HepG2 (cell line): Measurements from ENCODE around the gene CFAP54. TPM values are rescaled to one million over a fixed set of nuclear protein-coding genes. Genes with fewer than 3 reads are reported as not detected.

ENCODE experiments used
- ARHGAP35 ChIP-seq: sonication (generic); formaldehyde crosslinking; IDR thresholded peaks from 2 replicates; pipeline ENCODE4 v1.9.0; 2022; ENCODE audit warnings: mild to moderate bottlenecking, inconsistent platforms, moderate library complexity, missing genetic modification reagents, borderline replicate concordance
- ATRX ChIP-seq: sonication (generic); formaldehyde crosslinking; IDR thresholded peaks from 2 replicates; pipeline ENCODE4 v1.4.0; 2020; ENCODE audit warnings: missing genetic modification reagents, borderline replicate concordance
- CHD4 ChIP-seq: fragments of 200-600 bp; sonication (generic); IDR thresholded peaks from 2 replicates; pipeline ENCODE4 v1.7.0; 2017; ENCODE audit warnings: mild to moderate bottlenecking, low read length, borderline replicate concordance
- DNMT3B ChIP-seq: conservative IDR thresholded peaks from 2 replicates; pipeline ENCODE4 v1.6.1; 2016; ENCODE audit warnings: missing biosample characterization, control low read depth
- GABPB1 ChIP-seq: IDR thresholded peaks from 2 replicates; pipeline ENCODE4 v1.6.1; 2016; ENCODE audit warnings: mild to moderate bottlenecking, missing genetic modification reagents, moderate library complexity, missing compliant biosample characterization
- HNRNPUL1 ChIP-seq: fragments of 200-400 bp; formaldehyde crosslinking; IDR thresholded peaks from 2 replicates; pipeline ENCODE4 v1.6.1; 2017; ENCODE audit warnings: low read depth, mild to moderate bottlenecking, low read length, moderate library complexity
- KAT2B ChIP-seq: fragments of 150-350 bp; IDR thresholded peaks from 2 replicates; pipeline ENCODE4 v1.6.1; 2014; ENCODE audit warnings: low read depth, low read length, borderline replicate concordance
- KDM5A ChIP-seq: fragments of 200-600 bp; sonication (generic); IDR thresholded peaks from 2 replicates; pipeline ENCODE4 v1.7.0; 2018; ENCODE audit warnings: antibody characterized with exemption, mild to moderate bottlenecking, low read length, borderline replicate concordance
- MBD4 ChIP-seq: IDR thresholded peaks from 2 replicates; pipeline ENCODE4 v1.6.1; 2012; ENCODE audit warnings: low read length, inconsistent platforms, borderline replicate concordance
- MED13 ChIP-seq: sonication (generic); formaldehyde crosslinking; IDR thresholded peaks from 2 replicates; pipeline ENCODE4 v1.5.0; 2020; ENCODE audit warnings: missing genetic modification reagents
- MTA1 ChIP-seq: sonication (generic); formaldehyde crosslinking; IDR thresholded peaks from 2 replicates; pipeline ENCODE4 v1.4.0; 2020; ENCODE audit warnings: missing genetic modification reagents, mild to moderate bottlenecking, borderline replicate concordance
- NR3C1 ChIP-seq: sonication (generic); formaldehyde crosslinking; IDR thresholded peaks from 2 replicates; pipeline ENCODE4 v1.4.0; 2020; ENCODE audit warnings: missing genetic modification reagents
- PHF8 ChIP-seq: sonication (generic); formaldehyde crosslinking; IDR thresholded peaks from 2 replicates; pipeline ENCODE4 v1.5.0; 2020; ENCODE audit warnings: missing genetic modification reagents
- SALL1 ChIP-seq: sonication (generic); formaldehyde crosslinking; IDR thresholded peaks from 2 replicates; pipeline ENCODE4 v1.8.0; 2022; ENCODE audit warnings: mild to moderate bottlenecking, missing genetic modification reagents
- SMAD1 ChIP-seq: sonication (generic); formaldehyde crosslinking; IDR thresholded peaks from 2 replicates; pipeline ENCODE4 v1.4.0; 2020; ENCODE audit warnings: missing genetic modification reagents, low read depth, mild to moderate bottlenecking, borderline replicate concordance
- SMYD3 ChIP-seq: sonication (generic); formaldehyde crosslinking; IDR thresholded peaks from 2 replicates; pipeline ENCODE4 v1.8.1; 2023; ENCODE audit warnings: mild to moderate bottlenecking, missing genetic modification reagents
- SRF ChIP-seq: IDR thresholded peaks from 2 replicates; pipeline ENCODE4 v1.6.1; 2011; ENCODE audit warnings: mild to moderate bottlenecking, low read depth, low read length, moderate library complexity
- TBL1XR1 ChIP-seq: fragments of 150-350 bp; IDR thresholded peaks from 2 replicates; pipeline ENCODE4 v1.6.1; 2014; ENCODE audit warnings: borderline replicate concordance, low read length; ENCODE audit not compliant: partially characterized antibody
- ZNF263 ChIP-seq: sonication (generic); formaldehyde crosslinking; IDR thresholded peaks from 2 replicates; pipeline ENCODE4 v1.4.0; 2020; ENCODE audit warnings: missing genetic modification reagents
- polyA plus RNA-seq, 8 experiments: library from polyadenylated mRNA; depleted of rRNA in 3 of 8; stranded (reverse) in 7 of 8; unstranded in 1 of 8; fragments of >200 nt; fragmentation: Illumina TruSeq in 4 of 8; extraction: Trizol in 4 of 8; gene quantifications; 2 replicates each; pipeline versions ENCODE4 v1.2.1 to v1.2.3, GENCODE V29; 2011 to 2016; ENCODE audit warnings: low read depth in 4 of 8, missing spikeins in 1 of 8, mixed read lengths in 1 of 8; ENCODE audit not compliant: insufficient read depth in 1 of 8
- total RNA-seq, 5 experiments: library from RNA; depleted of rRNA; stranded (reverse); fragments of >200 nt; fragmentation: Illumina TruSeq; extraction: Trizol; gene quantifications; 2 replicates each; pipeline ENCODE4 v1.2.3, GENCODE V29; 2016; ENCODE audit warnings: low read depth in 1 of 5
- TF ChIP-seq, protein P1 (sequence below): sonication (generic); formaldehyde crosslinking; IDR thresholded peaks from 2 replicates; pipeline ENCODE4 v1.8.0; 2022; ENCODE audit warnings: mild to moderate bottlenecking, missing genetic modification reagents, borderline replicate concordance
- TF ChIP-seq, protein P2 (sequence below): sonication (generic); formaldehyde crosslinking; IDR thresholded peaks from 2 replicates; pipeline ENCODE4 v1.5.0; 2020; ENCODE audit warnings: mild to moderate bottlenecking, missing genetic modification reagents
- TF ChIP-seq, protein P3 (sequence below): sonication (generic); formaldehyde crosslinking; IDR thresholded peaks from 2 replicates; pipeline ENCODE4 v1.5.1; 2020; ENCODE audit warnings: mild to moderate bottlenecking, missing genetic modification reagents, moderate library complexity

CFAP54 gene
- total and polyA plus RNA-seq, 2 of the 13 experiments (the other 11 are each of a cell fraction or from before 2014, with no cell fraction given), result not detected

- TF ChIP-seq KAT2B, result no peak
- no peak for TF ChIP-seq SRF
- TF ChIP-seq CHD4, result peak; percentile 87; the same call in 1 of the 2 replicates
- no peak for TF ChIP-seq DNMT3B (CRISPR knock-in tag)
- TF ChIP-seq HNRNPUL1, result no peak
- TF ChIP-seq GABPB1 (CRISPR knock-in tag), result peak; percentile 98
- TF ChIP-seq MTA1, result peak; percentile 72
- no peak for TF ChIP-seq NR3C1 (CRISPR knock-in tag)
- TF ChIP-seq SALL1 (CRISPR knock-in tag), result peak; percentile 79
- peak; percentile 68; the same call in 1 of the 2 replicates for TF ChIP-seq MED13 (CRISPR knock-in tag)
- TF ChIP-seq SMYD3 (CRISPR knock-in tag), result no peak
- peak; percentile 75; the same call in 1 of the 2 replicates for TF ChIP-seq PHF8
- no peak for TF ChIP-seq SMAD1
- TF ChIP-seq, protein P1, sequence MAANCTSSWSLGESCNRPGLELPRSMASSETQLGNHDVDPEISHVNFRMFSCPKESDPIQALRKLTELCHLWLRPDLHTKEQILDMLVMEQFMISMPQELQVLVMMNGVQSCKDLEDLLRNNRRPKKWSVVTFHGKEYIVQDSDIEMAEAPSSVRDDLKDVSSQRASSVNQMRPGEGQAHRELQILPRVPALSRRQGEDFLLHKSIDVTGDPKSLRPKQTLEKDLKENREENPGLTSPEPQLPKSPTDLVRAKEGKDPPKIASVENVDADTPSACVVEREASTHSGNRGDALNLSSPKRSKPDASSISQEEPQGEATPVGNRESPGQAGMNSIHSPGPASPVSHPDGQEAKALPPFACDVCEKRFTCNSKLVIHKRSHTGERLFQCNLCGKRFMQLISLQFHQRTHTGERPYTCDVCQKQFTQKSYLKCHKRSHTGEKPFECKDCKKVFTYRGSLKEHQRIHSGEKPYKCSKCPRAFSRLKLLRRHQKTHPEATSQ (CRISPR knock-in tag), result peak; percentile 37; the same call in 1 of the 2 replicates
- peak; percentile 58; the same call in 1 of the 2 replicates for TF ChIP-seq KDM5A
- no peak for TF ChIP-seq MBD4
- no peak for TF ChIP-seq ARHGAP35 (CRISPR knock-in tag)
- TF ChIP-seq, protein P2, sequence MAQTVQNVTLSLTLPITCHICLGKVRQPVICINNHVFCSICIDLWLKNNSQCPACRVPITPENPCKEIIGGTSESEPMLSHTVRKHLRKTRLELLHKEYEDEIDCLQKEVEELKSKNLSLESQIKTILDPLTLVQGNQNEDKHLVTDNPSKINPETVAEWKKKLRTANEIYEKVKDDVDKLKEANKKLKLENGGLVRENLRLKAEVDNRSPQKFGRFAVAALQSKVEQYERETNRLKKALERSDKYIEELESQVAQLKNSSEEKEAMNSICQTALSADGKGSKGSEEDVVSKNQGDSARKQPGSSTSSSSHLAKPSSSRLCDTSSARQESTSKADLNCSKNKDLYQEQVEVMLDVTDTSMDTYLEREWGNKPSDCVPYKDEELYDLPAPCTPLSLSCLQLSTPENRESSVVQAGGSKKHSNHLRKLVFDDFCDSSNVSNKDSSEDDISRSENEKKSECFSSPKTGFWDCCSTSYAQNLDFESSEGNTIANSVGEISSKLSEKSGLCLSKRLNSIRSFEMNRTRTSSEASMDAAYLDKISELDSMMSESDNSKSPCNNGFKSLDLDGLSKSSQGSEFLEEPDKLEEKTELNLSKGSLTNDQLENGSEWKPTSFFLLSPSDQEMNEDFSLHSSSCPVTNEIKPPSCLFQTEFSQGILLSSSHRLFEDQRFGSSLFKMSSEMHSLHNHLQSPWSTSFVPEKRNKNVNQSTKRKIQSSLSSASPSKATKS (CRISPR knock-in tag), result no peak
- no peak for TF ChIP-seq ATRX (CRISPR knock-in tag)
- TF ChIP-seq TBL1XR1, result no peak
- TF ChIP-seq, protein P3, sequence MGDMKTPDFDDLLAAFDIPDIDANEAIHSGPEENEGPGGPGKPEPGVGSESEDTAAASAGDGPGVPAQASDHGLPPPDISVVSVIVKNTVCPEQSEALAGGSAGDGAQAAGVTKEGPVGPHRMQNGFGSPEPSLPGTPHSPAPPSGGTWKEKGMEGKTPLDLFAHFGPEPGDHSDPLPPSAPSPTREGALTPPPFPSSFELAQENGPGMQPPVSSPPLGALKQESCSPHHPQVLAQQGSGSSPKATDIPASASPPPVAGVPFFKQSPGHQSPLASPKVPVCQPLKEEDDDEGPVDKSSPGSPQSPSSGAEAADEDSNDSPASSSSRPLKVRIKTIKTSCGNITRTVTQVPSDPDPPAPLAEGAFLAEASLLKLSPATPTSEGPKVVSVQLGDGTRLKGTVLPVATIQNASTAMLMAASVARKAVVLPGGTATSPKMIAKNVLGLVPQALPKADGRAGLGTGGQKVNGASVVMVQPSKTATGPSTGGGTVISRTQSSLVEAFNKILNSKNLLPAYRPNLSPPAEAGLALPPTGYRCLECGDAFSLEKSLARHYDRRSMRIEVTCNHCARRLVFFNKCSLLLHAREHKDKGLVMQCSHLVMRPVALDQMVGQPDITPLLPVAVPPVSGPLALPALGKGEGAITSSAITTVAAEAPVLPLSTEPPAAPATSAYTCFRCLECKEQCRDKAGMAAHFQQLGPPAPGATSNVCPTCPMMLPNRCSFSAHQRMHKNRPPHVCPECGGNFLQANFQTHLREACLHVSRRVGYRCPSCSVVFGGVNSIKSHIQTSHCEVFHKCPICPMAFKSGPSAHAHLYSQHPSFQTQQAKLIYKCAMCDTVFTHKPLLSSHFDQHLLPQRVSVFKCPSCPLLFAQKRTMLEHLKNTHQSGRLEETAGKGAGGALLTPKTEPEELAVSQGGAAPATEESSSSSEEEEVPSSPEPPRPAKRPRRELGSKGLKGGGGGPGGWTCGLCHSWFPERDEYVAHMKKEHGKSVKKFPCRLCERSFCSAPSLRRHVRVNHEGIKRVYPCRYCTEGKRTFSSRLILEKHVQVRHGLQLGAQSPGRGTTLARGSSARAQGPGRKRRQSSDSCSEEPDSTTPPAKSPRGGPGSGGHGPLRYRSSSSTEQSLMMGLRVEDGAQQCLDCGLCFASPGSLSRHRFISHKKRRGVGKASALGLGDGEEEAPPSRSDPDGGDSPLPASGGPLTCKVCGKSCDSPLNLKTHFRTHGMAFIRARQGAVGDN, result peak; percentile 93
- no peak for TF ChIP-seq ZNF263 (CRISPR knock-in tag)
These were observed 417.7 kb downstream of the CFAP54 start, which contains the start of gene NEDD1 (continued) for GRCh38 chr12:96906849-96907670.
